GM12891 (cell line): Measurements from ENCODE around the gene GTF3C5.

Source experiments
- PAX5 ChIP-seq: IDR thresholded peaks from 2 replicates; pipeline ENCODE4 v1.6.1; 2011; ENCODE audit warnings: low read length, moderate library complexity, mild to moderate bottlenecking; ENCODE audit not compliant: insufficient read depth, severe bottlenecking
- POLR2A ChIP-seq: IDR thresholded peaks from 2 replicates; pipeline ENCODE4 v1.6.1; 2011; ENCODE audit warnings: low read depth, low read length, control low read depth
- POLR2AphosphoS5 ChIP-seq: IDR thresholded peaks from 2 replicates; pipeline ENCODE4 v1.6.1; 2011; ENCODE audit warnings: low read depth, low read length, control low read depth
- POU2F2 ChIP-seq: IDR thresholded peaks from 2 replicates; pipeline ENCODE4 v1.6.1; 2011; ENCODE audit warnings: low read depth, mild to moderate bottlenecking, control low read depth, low read length, moderate library complexity
- SPI1 ChIP-seq: IDR thresholded peaks from 2 replicates; pipeline ENCODE4 v1.6.1; 2011; ENCODE audit warnings: low read depth, low read length, control low read depth
- TAF1 ChIP-seq: IDR thresholded peaks from 2 replicates; pipeline ENCODE4 v1.6.1; 2011; ENCODE audit warnings: low read depth, low read length, control low read depth

GRCh38 chr9:133104718-133105460 lies 74.1 kb downstream of the GTF3C5 start:
- TF ChIP-seq POLR2A = no peak
- TF ChIP-seq POU2F2 = no peak
- TF ChIP-seq POLR2AphosphoS5 = no peak
- no peak for TF ChIP-seq TAF1
- no peak for TF ChIP-seq SPI1
- no peak for TF ChIP-seq PAX5
